Prostate gland (tissue), 2 donors: ENCODE results near the gene TARP.

ENCODE experiments used
- DNase-seq: peaks from one replicate; pipeline ENCODE4 v3.0.0-alpha.2; 2019; ENCODE audit warnings: low spot score
- H3K27ac ChIP-seq, 2 donors: fragments of 200-600 bp; sonication (generic); 2 replicates each; pipeline ENCODE4 v1.5.1; 2017 to 2019
- H3K27me3 ChIP-seq: fragments of 200-600 bp; sonication (generic); replicated peaks from 2 replicates; pipeline ENCODE4 v1.5.1; 2019; ENCODE audit not compliant: insufficient read depth
- H3K36me3 ChIP-seq, 2 donors: fragments of 200-600 bp; sonication (generic); 1 replicate in 1 of 2; 2 replicates in 1 of 2; pipeline versions ENCODE4 v1.5.1 to v1.8.1; 2017 to 2019
- H3K4me1 ChIP-seq: fragments of 200-600 bp; sonication (generic); replicated peaks from 2 replicates; pipeline ENCODE4 v1.5.1; 2019
- H3K4me3 ChIP-seq, 2 donors: fragments of 200-600 bp; sonication (generic); 2 replicates each; pipeline ENCODE4 v1.5.1; 2017 to 2019
- H3K9me3 ChIP-seq: fragments of 200-600 bp; sonication (generic); 2 replicates; pipeline ENCODE4 v1.5.1; 2017
- CTCF ChIP-seq, 4 experiments: fragments of 200-600 bp in 2 of 4; fragments of 450-650 bp in 2 of 4; sonication (generic) in 2 of 4; IDR thresholded peaks; 1 replicate in 3 of 4; 2 replicates in 1 of 4; pipeline ENCODE4 v1.5.1; 2016 to 2019; ENCODE audit warnings: antibody characterized with exemption in 4 of 4, mild to moderate bottlenecking in 2 of 4, moderate library complexity in 2 of 4
- POLR2A ChIP-seq: fragments of 450-650 bp; IDR thresholded peaks from one replicate; pipeline ENCODE4 v1.6.1; 2016; ENCODE audit warnings: antibody characterized with exemption, mild to moderate bottlenecking
- POLR2AphosphoS5 ChIP-seq: sonication (generic); formaldehyde crosslinking; IDR thresholded peaks from one replicate; pipeline ENCODE4 v1.6.1; 2017; ENCODE audit warnings: antibody characterized with exemption
- WGBS: methylation state at CpG from one replicate; pipeline ENCODE4 v1.1.5; 2018; 5-methylcytosine and 5-hydroxymethylcytosine counted together
- intact Hi-C: fragments of 100-400 bp; cut with DNase I; formaldehyde crosslinking; loops from one replicate; pipeline ENCODE4 v1.14.2; 2022

The TARP gene

GRCh38 chr7:38306171-38306570, 32.7 kb upstream of the TARP start:
- WGBS: 20% methylated on average over 3 of the region's 3 CpGs
- Histone ChIP-seq H3K27ac (peak overlapping the region; percentile 68 to 84), H3K4me1 (peaks cover 8% of the 10 kb centered on the region), H3K4me3 (no peak overlapping the region), H3K36me3 (no peaks in the 10 kb centered on the region), H3K9me3 (no peaks in the 10 kb centered on the region), H3K27me3 (no peaks in the 10 kb centered on the region)
- TF ChIP-seq POLR2A: no peak
- TF ChIP-seq POLR2AphosphoS5: peak; percentile 82
- intact Hi-C loops: no loop called here
- DNase-seq: peak; percentile 84

GRCh38 chr7:38303866-38304265, 30.4 kb upstream of the TARP start:
- H3K9me3 ChIP-seq: no peaks in the 10 kb centered on the region
- no peaks in the 10 kb centered on the region for H3K27me3 ChIP-seq
- TF ChIP-seq CTCF (IDR thresholded peaks at IDR 0.05): no peak
- TF ChIP-seq POLR2A: no peak
- no peak for TF ChIP-seq POLR2AphosphoS5
- no peak for DNase-seq
- H3K36me3 ChIP-seq: no peaks in the 10 kb centered on the region
- 92% methylated on average over 2 of the region's 2 CpGs for WGBS
- H3K4me3 ChIP-seq: no peak overlapping the region
- intact Hi-C loops: no loop called here
- H3K4me1 ChIP-seq: no peaks in the 10 kb centered on the region
- H3K27ac ChIP-seq: peak overlapping the region; percentile 68 to 84

- H3K36me3 ChIP-seq: no peaks in the 10 kb centered on the region
- WGBS: 65% methylated on average over 8 of the region's 8 CpGs
- no peak overlapping the region for H3K4me3 ChIP-seq
- DNase-seq: no peak
- H3K4me1 ChIP-seq: no peaks in the 10 kb centered on the region
- TF ChIP-seq POLR2AphosphoS5 (no peak), POLR2A (no peak), CTCF (IDR thresholded peaks at IDR 0.05) (no peak)
- H3K27me3 ChIP-seq: no peaks in the 10 kb centered on the region
- no peaks in the 10 kb centered on the region for H3K9me3 ChIP-seq
- H3K27ac ChIP-seq: peak overlapping the region in 1 of 2 donors; percentile 25
- intact Hi-C loops: no loop called here
Observed at GRCh38 chr7:38300175-38300574, 26.7 kb upstream of the TARP start.

- Histone ChIP-seq H3K4me3 (no peak overlapping the region), H3K4me1 (no peaks in the 10 kb centered on the region), H3K36me3 (no peaks in the 10 kb centered on the region), H3K9me3 (no peaks in the 10 kb centered on the region), H3K27ac (peak overlapping the region in 1 of 2 donors; percentile 25), H3K27me3 (no peaks in the 10 kb centered on the region)
- WGBS: 91% methylated on average over 9 of the region's 9 CpGs
- no peak for DNase-seq
- TF ChIP-seq POLR2A (no peak), POLR2AphosphoS5 (no peak), CTCF (IDR thresholded peaks at IDR 0.05) (no peak)
- intact Hi-C loops: no loop called here
Observed at GRCh38 chr7:38299275-38299931, 26.0 kb upstream of the TARP start.

GRCh38 chr7:38296059-38296857, 22.8 kb upstream of the TARP start:
- H3K9me3 ChIP-seq: no peaks in the 10 kb centered on the region
- DNase-seq: no peak
- TF ChIP-seq CTCF (IDR thresholded peaks at IDR 0.05) (no peak), POLR2A (no peak), POLR2AphosphoS5 (no peak)
- WGBS: 88% methylated on average over 5 of the region's 5 CpGs
- no peak overlapping the region for H3K4me3 ChIP-seq
- no peaks in the 10 kb centered on the region for H3K36me3 ChIP-seq
- intact Hi-C loops: no loop called here
- peak overlapping the region; percentile 57 to 70 for H3K27ac ChIP-seq
- peaks cover 2% of the 10 kb centered on the region for H3K4me1 ChIP-seq
- H3K27me3 ChIP-seq: no peaks in the 10 kb centered on the region
